Heart left ventricle (tissue), 13 donors: ENCODE results near the gene CHCHD4.

Experiments used
- CTCF ChIP-seq, 12 donors: fragments of 200-600 bp; sonication (generic) in 4 of 12; IDR thresholded peaks; one replicate each; pipeline versions ENCODE4 v1.5.0 to v1.8.0; 2018 to 2022; ENCODE audit warnings: antibody characterized with exemption in 12 of 12, mild to moderate bottlenecking in 5 of 12
- POLR2A ChIP-seq, 2 donors: fragments of 450-650 bp; IDR thresholded peaks; one replicate each; pipeline ENCODE4 v1.6.1; 2017; ENCODE audit warnings: antibody characterized with exemption in 2 of 2, mild to moderate bottlenecking in 2 of 2, moderate library complexity in 2 of 2
- donor health status: ischemic (EF 13 %, LVEDD 7.1; RV severe dilation, severe dysfunction).
- donor health status: DM: no; HTN: yes; CAD: no.
- donor health status: DM: no; HTN: no; CAD: no.
- donor health status: ischemic (EF 25% LVEDD 6.9; RV normal size, moderate dysfunction).
- donor health status: ischemic (EF 25% LVEDD 5.7; RV mildly dilated, moderate dysfunction).
- donor health status: ischemic (EF 35%, LVEDD 5.7; RV mildly dilated, moderate dysfunction).
- donor health status: nonischemic (EF 11% LVEDD 7.7; RV severe dilation, severe dysfunction).
- donor health status: DM: yes; HTN: yes; CAD: no.
- donor health status: PGD.
- donor health status: ischemic (EF 29% LVEDD 5.4; RV normal size, mild dysfunction).
- donor health status: nonischemic (EF 23%, LVEDD 6.1; RV moderate dilation, normal function).

GRCh38 chr3:14126017-14126886, 1.6 kb upstream of the CHCHD4 start:
- TF ChIP-seq CTCF (IDR thresholded peaks at IDR 0.05) (no peak), POLR2A (IDR thresholded peaks at IDR 0.05) (peak in 1 of 2 donors; percentile 5)
